HG03432 (cell line): Measurements from ENCODE around the gene VIPAS39.
"Not testable (repeated sequence)": the region's sequence is repeated elsewhere in the genome, so short reads cannot be mapped to it uniquely, and the experiment has no call there.

Source experiments
- ATAC-seq: cut with Tn5 transposase; IDR thresholded peaks from one replicate; pipeline ENCODE4 v1.9.1; 2021; ENCODE audit warnings: mild to moderate bottlenecking, moderate library complexity; ENCODE audit not compliant: unreplicated experiment

The VIPAS39 gene

GRCh38 chr14:77473921-77474320, 16.5 kb upstream of the VIPAS39 start:
- no peak for ATAC-seq

- ATAC-seq = no peak
Observed at GRCh38 chr14:77470224-77470870, 12.9 kb upstream of the VIPAS39 start.

GRCh38 chr14:77469539-77469938, 12.1 kb upstream of the VIPAS39 start:
- no peak for ATAC-seq

GRCh38 chr14:77469067-77469505, 11.7 kb upstream of the VIPAS39 start:
- no peak for ATAC-seq

- ATAC-seq = no peak
Observed at GRCh38 chr14:77467801-77468200, 10.4 kb upstream of the VIPAS39 start.

GRCh38 chr14:77459072-77459723, 1.8 kb upstream of the VIPAS39 start:
- ATAC-seq = no peak

GRCh38 chr14:77458249-77458950, 999 bp upstream of the VIPAS39 start:
- peak; percentile 21 for ATAC-seq

GRCh38 chr14:77457115-77457521, 283 bp downstream of the VIPAS39 start:
- ATAC-seq = peak; percentile 5

GRCh38 chr14:77455966-77456640, 1.3 kb downstream of the VIPAS39 start:
- no peak for ATAC-seq

GRCh38 chr14:77442196-77442595, 15.2 kb downstream of the VIPAS39 start:
- ATAC-seq = no peak

- no peak for ATAC-seq
Observed at GRCh38 chr14:77439861-77440260, 17.5 kb downstream of the VIPAS39 start.

GRCh38 chr14:77438596-77438995, 18.8 kb downstream of the VIPAS39 start:
- ATAC-seq = no peak

GRCh38 chr14:77436042-77436441, 21.4 kb downstream of the VIPAS39 start:
- no peak for ATAC-seq

GRCh38 chr14:77426396-77426795, 31.0 kb downstream of the VIPAS39 start:
- ATAC-seq = no peak

GRCh38 chr14:77424862-77425261, 32.5 kb downstream of the VIPAS39 start:
- no peak for ATAC-seq

GRCh38 chr14:77423423-77423822, 34.0 kb downstream of the VIPAS39 start, which contains the start of gene NOXRED1:
Gene NOXRED1 (minus strand): TSS chr14:77423523. CDS start chr14:77422889, 634 bp downstream.
- no peak for ATAC-seq

- ATAC-seq = no peak
Observed at GRCh38 chr14:77421201-77421600, 36.2 kb downstream of the VIPAS39 start.

GRCh38 chr14:77416836-77417235, 40.6 kb downstream of the VIPAS39 start:
- no peak for ATAC-seq

GRCh38 chr14:77416098-77416497, 41.3 kb downstream of the VIPAS39 start:
- ATAC-seq = not testable (repeated sequence)

- ATAC-seq = not testable (repeated sequence)
Observed at GRCh38 chr14:77415403-77416030, 41.9 kb downstream of the VIPAS39 start.

GRCh38 chr14:77409131-77409533, 48.3 kb downstream of the VIPAS39 start:
- no peak for ATAC-seq
